ENCODE measurements around the gene NFAT5. TPM values are rescaled to one million over a fixed set of nuclear protein-coding genes. Genes with fewer than 3 reads are reported as not detected.

The NFAT5 gene
- total and polyA plus RNA-seq, 9 of the 15 experiments (the other 6 are each of a cell fraction or from before 2014, with no cell fraction given) = 0.78 to 20.5 (median 12.4) TPM

GRCh38 chr16:69555437-69555836, 10.3 kb upstream of the NFAT5 start (continued):
- TF ChIP-seq NKRF (IDR thresholded peaks at IDR 0.05; ENCODE audit: borderline replicate concordance) = no peak
- TF ChIP-seq ZEB2 (IDR thresholded peaks at IDR 0.05) = no peak
- TF ChIP-seq DIDO1 (tag; IDR thresholded peaks at IDR 0.05; ENCODE audit: low read depth) = no peak
- no peak for TF ChIP-seq ZNF282 (CRISPR knock-in tag; IDR thresholded peaks at IDR 0.05)
- TF ChIP-seq U2AF2 (optimal IDR thresholded peaks at IDR 0.05; ENCODE audit: low read depth, low read length) = no peak
- no peak for TF ChIP-seq NR1H2 (CRISPR knock-in tag; IDR thresholded peaks at IDR 0.05)
- no peak for TF ChIP-seq ZNF511 (CRISPR knock-in tag; IDR thresholded peaks at IDR 0.05)
- no peak for TF ChIP-seq ARHGAP35 (IDR thresholded peaks at IDR 0.05; ENCODE audit: partially characterized antibody)
- TF ChIP-seq ZNF655 (CRISPR knock-in tag; IDR thresholded peaks at IDR 0.05) = no peak
- TF ChIP-seq AFF4 (CRISPR knock-in tag; IDR thresholded peaks at IDR 0.05) = no peak

Data from K562 (cell line).